Measurements from ENCODE around the gene BMF. TPM values are rescaled to one million over a fixed set of nuclear protein-coding genes. Genes with fewer than 3 reads are reported as not detected.

BMF gene
- polyA plus RNA-seq, 3 donors: 5.6 to 59.6 (median 6.5) TPM

GRCh38 chr15:40111888-40112287, 3.2 kb upstream of the BMF start:
- no peak overlapping the region for H3K27ac ChIP-seq (ENCODE audit: low read depth in 1 of 2, low read length in 2 of 2)
- H3K27ac Mint-ChIP-seq: peak overlapping the region in 1 of 7 donors; percentile 22
- no peak for DNase-seq
- no peaks in the 10 kb centered on the region for H3K9me3 ChIP-seq (replicated peaks in 1 of 2; ENCODE audit: control insufficient read depth in 1 of 2, insufficient read depth in 1 of 2, low read length in 2 of 2)
- 100% methylated on average over 1 of the region's 2 CpGs for WGBS (ENCODE audit: insufficient coverage)
- peaks cover 13% of the 10 kb centered on the region for H3K79me2 ChIP-seq (ENCODE audit: insufficient read depth, low read length)
- no peaks in the 10 kb centered on the region for H3K9me3 Mint-ChIP-seq
- no peak for TF ChIP-seq CTCF (IDR thresholded peaks at IDR 0.05)
- no peak overlapping the region for H3K9ac ChIP-seq (ENCODE audit: insufficient read depth, low read length, poor library complexity, severe bottlenecking)
- no peak overlapping the region for H3K4me3 ChIP-seq (replicated peaks in 1 of 3; ENCODE audit: low read depth in 2 of 3, low read length in 3 of 3)
- no peak overlapping the region for H3K4me3 Mint-ChIP-seq
- no peaks in the 10 kb centered on the region for H3K27me3 ChIP-seq (ENCODE audit: control insufficient read depth in 2 of 2, insufficient read depth in 2 of 2, low read length in 2 of 2)
- H3K4me2 ChIP-seq (replicated peaks; ENCODE audit: extremely low read depth, low read length, poor library complexity, severe bottlenecking): no peak overlapping the region
- no peaks in the 10 kb centered on the region for H3K36me3 Mint-ChIP-seq
- intact Hi-C loops (cut with micrococcal nuclease): no loop called here
- H3K36me3 ChIP-seq (replicated peaks in 1 of 2; ENCODE audit: control insufficient read depth in 1 of 2, insufficient read depth in 2 of 2, low read length in 2 of 2): no peaks in the 10 kb centered on the region
- H2AFZ ChIP-seq (ENCODE audit: insufficient read depth, low read depth, low read length, poor library complexity, severe bottlenecking): no peak overlapping the region
- H3K27me3 Mint-ChIP-seq (ENCODE audit: low read depth in 3 of 3): peaks cover 0 to 3% (median 1%) of the 10 kb centered on the region in 3 donors
- peaks cover 28 to 32% of the 10 kb centered on the region in 2 donors for H3K4me1 ChIP-seq (ENCODE audit: control insufficient read depth in 1 of 2, insufficient read depth in 2 of 2, low read length in 2 of 2)
- H3K4me1 Mint-ChIP-seq: peaks cover 27% of the 10 kb centered on the region
- H4K20me1 ChIP-seq (ENCODE audit: insufficient read depth, low read length): peaks cover 8% of the 10 kb centered on the region

- H2AFZ ChIP-seq (ENCODE audit: insufficient read depth, low read depth, low read length, poor library complexity, severe bottlenecking): no peak overlapping the region
- H4K20me1 ChIP-seq (ENCODE audit: insufficient read depth, low read length): peaks cover 8% of the 10 kb centered on the region
- H3K36me3 ChIP-seq (replicated peaks in 1 of 2; ENCODE audit: control insufficient read depth in 1 of 2, insufficient read depth in 2 of 2, low read length in 2 of 2): no peaks in the 10 kb centered on the region
- H3K27ac ChIP-seq (ENCODE audit: low read depth in 1 of 2, low read length in 2 of 2): no peak overlapping the region
- H3K79me2 ChIP-seq (ENCODE audit: insufficient read depth, low read length): peaks cover 17% of the 10 kb centered on the region
- DNase-seq: no peak
- peaks cover 35% of the 10 kb centered on the region for H3K4me1 Mint-ChIP-seq
- peaks cover 34 to 39% of the 10 kb centered on the region in 2 donors for H3K4me1 ChIP-seq (ENCODE audit: control insufficient read depth in 1 of 2, insufficient read depth in 2 of 2, low read length in 2 of 2)
- 92% methylated on average over 6 of the region's 9 CpGs for WGBS (ENCODE audit: insufficient coverage)
- no peak for TF ChIP-seq CTCF (IDR thresholded peaks at IDR 0.05)
- H3K9me3 ChIP-seq (replicated peaks in 1 of 2; ENCODE audit: control insufficient read depth in 1 of 2, insufficient read depth in 1 of 2, low read length in 2 of 2): no peaks in the 10 kb centered on the region
- H3K4me2 ChIP-seq (replicated peaks; ENCODE audit: extremely low read depth, low read length, poor library complexity, severe bottlenecking): no peak overlapping the region
- H3K27ac Mint-ChIP-seq: peak overlapping the region in 2 of 7 donors; percentile 9 to 38
- H3K9ac ChIP-seq (ENCODE audit: insufficient read depth, low read length, poor library complexity, severe bottlenecking): no peak overlapping the region
- H3K27me3 ChIP-seq (ENCODE audit: control insufficient read depth in 2 of 2, insufficient read depth in 2 of 2, low read length in 2 of 2): no peaks in the 10 kb centered on the region
- H3K9me3 Mint-ChIP-seq: no peaks in the 10 kb centered on the region
- H3K4me3 ChIP-seq (replicated peaks in 1 of 3; ENCODE audit: low read depth in 2 of 3, low read length in 3 of 3): no peak overlapping the region
- H3K36me3 Mint-ChIP-seq: peaks cover 0 to 4% of the 10 kb centered on the region in 2 donors
- H3K27me3 Mint-ChIP-seq (ENCODE audit: low read depth in 3 of 3): peaks cover 0 to 3% (median 1%) of the 10 kb centered on the region in 3 donors
- no peak overlapping the region for H3K4me3 Mint-ChIP-seq
- intact Hi-C loops (cut with micrococcal nuclease): no loop called here
Observed at GRCh38 chr15:40110866-40111550, 2.3 kb upstream of the BMF start.

Measured in CD14-positive monocyte (primary cell).